ENCODE results near the gene TNKS2. TPM values are rescaled to one million over a fixed set of nuclear protein-coding genes. Genes with fewer than 3 reads are reported as not detected.

TNKS2 gene
- total and polyA plus RNA-seq, 2 of the 13 experiments (the other 11 are each of a cell fraction or from before 2014, with no cell fraction given): 15.2 to 19.4 TPM

GRCh38 chr10:91908337-91909116 is 110.3 kb downstream of the TNKS2 start (continued):
- TF ChIP-seq TBX3 (IDR thresholded peaks at IDR 0.05; ENCODE audit: borderline replicate concordance) (no peak), IKZF4 (CRISPR knock-in tag; IDR thresholded peaks at IDR 0.05; ENCODE audit: borderline replicate concordance, low read depth, not compliant biosample characterization) (no peak), ZNF101 (CRISPR knock-in tag; IDR thresholded peaks at IDR 0.05; ENCODE audit: borderline replicate concordance, low read depth) (no peak), TCF7 (IDR thresholded peaks at IDR 0.05; ENCODE audit: low read depth) (no peak), ZNF414 (CRISPR knock-in tag; IDR thresholded peaks at IDR 0.05) (no peak), RNF219 (CRISPR knock-in tag; IDR thresholded peaks at IDR 0.05) (no peak), ZNF207 (IDR thresholded peaks at IDR 0.05; ENCODE audit: borderline replicate concordance) (no peak), ZMYM3 (CRISPR knock-in tag; IDR thresholded peaks at IDR 0.05) (no peak; the same call in 1 of the 2 replicates), HOMEZ (CRISPR knock-in tag; IDR thresholded peaks at IDR 0.05; ENCODE audit: low read depth) (peak; percentile 80), KMT2A (CRISPR knock-in tag; IDR thresholded peaks at IDR 0.05) (peak; percentile 92), ZNF451 (CRISPR knock-in tag; IDR thresholded peaks at IDR 0.05) (peak; percentile 80), CEBPG (CRISPR knock-in tag; IDR thresholded peaks at IDR 0.05) (peak; percentile 35; the same call in 1 of the 2 replicates), ZNF362 (CRISPR knock-in tag; IDR thresholded peaks at IDR 0.05; ENCODE audit: borderline replicate concordance) (no peak), TFAP4 (IDR thresholded peaks at IDR 0.05; ENCODE audit: borderline replicate concordance, low read depth) (0 out of 2 replicates have a peak, but pooled peaks have one; percentile 5), HNF1A (IDR thresholded peaks at IDR 0.05; ENCODE audit: low read depth) (no peak), HNF1A (CRISPR knock-in tag; IDR thresholded peaks at IDR 0.05; ENCODE audit: borderline replicate concordance) (peak; percentile 17; the same call in 1 of the 2 replicates), SYNCRIP (IDR thresholded peaks at IDR 0.05; ENCODE audit: insufficient read depth, low read depth, low read length) (no peak)
